G401.6 (cell line): Measurements from ENCODE around the gene CENPI.
"Not testable (repeated sequence)": the region's sequence is repeated elsewhere in the genome, so short reads cannot be mapped to it uniquely, and the experiment has no call there.

Experiments used
- FAIRE-seq: peaks from 2 replicates; lab custom pipeline; 2012; peaks lifted over from hg19 to GRCh38; lab: Jason Lieb, UNC

The CENPI gene, protein sequence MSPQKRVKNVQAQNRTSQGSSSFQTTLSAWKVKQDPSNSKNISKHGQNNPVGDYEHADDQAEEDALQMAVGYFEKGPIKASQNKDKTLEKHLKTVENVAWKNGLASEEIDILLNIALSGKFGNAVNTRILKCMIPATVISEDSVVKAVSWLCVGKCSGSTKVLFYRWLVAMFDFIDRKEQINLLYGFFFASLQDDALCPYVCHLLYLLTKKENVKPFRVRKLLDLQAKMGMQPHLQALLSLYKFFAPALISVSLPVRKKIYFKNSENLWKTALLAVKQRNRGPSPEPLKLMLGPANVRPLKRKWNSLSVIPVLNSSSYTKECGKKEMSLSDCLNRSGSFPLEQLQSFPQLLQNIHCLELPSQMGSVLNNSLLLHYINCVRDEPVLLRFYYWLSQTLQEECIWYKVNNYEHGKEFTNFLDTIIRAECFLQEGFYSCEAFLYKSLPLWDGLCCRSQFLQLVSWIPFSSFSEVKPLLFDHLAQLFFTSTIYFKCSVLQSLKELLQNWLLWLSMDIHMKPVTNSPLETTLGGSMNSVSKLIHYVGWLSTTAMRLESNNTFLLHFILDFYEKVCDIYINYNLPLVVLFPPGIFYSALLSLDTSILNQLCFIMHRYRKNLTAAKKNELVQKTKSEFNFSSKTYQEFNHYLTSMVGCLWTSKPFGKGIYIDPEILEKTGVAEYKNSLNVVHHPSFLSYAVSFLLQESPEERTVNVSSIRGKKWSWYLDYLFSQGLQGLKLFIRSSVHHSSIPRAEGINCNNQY

DNA sequence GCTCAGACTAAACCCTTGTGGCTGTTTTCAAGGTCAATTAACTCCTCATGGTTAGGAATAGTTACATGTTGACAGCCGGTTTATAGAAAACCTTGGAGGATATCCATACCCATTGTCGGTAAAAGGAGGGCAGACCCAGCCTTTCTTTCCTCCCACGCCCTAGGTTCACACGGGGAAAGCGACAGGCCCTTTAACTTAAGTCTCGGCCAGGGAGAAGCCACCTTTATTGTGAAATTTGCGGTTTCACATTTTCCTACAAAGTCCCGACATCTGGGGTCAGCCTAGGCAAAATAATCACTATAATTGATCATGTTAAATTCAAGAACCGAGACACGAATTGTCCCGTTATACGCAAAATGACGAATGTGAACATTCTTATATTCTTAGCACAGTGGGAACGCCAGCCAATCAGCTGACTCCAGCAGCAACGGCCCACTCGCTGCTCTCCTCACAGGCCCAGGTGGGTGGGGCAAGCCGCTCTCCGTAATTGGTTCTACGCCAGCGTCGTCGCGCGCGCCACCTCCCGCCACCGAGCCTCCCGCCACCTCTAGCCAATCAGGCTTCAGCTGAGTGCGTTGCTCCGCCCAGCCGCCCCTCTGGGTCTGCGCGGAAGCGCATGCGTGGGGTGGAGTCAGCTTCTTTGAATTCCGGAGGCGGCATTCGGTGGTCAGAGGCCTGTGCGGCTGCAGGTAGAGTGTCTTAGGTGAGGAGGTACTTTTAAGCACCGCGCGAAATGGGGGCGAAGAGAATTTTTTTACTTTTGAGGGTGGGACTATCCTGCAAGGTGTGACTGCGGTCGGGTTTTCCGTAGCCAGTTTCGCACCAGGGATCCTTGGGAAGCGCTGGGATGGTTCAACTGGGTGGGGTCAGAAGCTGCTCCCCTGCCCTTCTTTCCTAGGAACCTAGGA is at the start of gene CENPI:
Gene CENPI, plus strand, starts transcription at position 659 of the 908 bp plus-strand sequence. CDS start 2,867 bp downstream, outside the sequence.
- FAIRE-seq = peak; percentile 99

DNA sequence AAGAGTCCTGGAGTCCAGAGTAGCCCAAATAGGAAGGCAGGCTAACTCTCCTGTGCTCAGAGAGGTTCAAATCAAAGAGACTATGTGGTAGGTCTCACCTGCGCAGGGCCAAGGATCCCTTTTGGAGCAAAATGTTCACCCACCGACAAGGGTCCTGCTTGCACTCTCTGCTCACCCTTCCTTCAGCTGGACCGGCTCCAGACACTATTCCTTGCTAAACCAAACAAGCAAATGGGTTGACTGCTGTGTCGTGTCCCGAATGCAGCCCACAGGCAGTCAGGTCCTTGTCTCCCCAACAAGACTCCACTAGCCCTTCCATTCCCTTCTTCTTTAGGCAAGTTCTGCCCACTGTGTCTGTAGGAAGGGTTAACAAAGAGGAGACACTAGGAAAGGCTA is 46.9 kb upstream of the CENPI start:
- no peak for FAIRE-seq

DNA sequence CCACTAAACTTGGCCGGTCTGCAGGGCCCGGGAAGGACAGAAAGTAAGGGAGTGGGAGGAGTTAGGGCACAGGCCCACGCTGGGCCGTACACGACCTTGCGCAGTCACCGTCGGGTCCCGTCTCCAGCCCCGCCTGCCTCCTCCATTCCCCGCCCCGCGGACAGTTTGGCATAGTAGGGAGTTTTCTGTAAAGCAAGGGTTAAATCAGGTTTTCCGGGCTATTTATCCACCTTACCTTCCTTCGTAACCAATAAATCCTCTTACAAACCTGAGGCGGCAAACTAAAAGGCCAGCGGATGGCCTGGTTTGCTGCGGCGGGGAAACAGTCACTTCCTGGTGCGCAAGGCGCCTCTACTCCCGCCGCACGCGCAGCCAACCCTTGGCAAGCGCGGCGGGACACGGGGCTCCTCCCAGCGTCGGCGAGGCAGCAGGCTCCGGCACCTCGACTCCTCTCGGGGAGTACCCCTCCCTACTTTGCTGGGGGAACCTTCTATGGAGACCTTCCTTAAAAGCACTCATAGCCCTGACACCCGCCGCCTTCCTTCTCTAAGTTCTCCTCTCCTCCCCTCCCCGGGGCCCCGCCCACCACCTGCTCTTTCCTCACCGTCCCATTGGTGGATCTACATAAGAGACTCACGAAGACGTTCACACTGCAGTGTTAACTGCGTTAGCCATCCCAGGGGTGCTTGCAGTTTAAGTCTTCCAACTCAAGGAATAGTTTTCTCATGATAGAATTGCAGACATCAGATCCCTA is 46.3 kb upstream of the CENPI start, which contains the start of gene TRMT2B:
Gene TRMT2B, minus strand, starts transcription at position 563 of the 754 bp plus-strand sequence. CDS start 9,822 bp downstream, outside the sequence.
- peak; percentile 30 for FAIRE-seq

DNA sequence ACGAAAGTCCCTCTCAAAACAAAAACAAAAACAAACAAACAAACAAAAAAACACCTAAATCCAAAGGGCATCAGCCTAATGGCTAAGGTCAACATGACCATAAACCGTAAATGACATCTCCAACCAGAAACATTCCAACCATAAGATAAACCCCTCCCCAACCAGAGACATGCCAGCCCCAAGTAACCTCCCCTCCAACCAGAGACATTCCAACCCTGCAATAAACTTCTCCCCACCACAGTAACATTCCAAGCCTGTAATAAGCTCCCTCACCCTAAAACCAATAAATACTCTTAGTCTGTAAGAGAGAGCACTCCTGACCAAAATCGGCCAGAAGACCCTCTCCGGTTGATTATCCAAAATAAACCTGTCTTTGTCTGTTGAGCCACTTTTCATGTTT is 41.5 kb upstream of the CENPI start:
- FAIRE-seq = not testable (repeated sequence)

DNA sequence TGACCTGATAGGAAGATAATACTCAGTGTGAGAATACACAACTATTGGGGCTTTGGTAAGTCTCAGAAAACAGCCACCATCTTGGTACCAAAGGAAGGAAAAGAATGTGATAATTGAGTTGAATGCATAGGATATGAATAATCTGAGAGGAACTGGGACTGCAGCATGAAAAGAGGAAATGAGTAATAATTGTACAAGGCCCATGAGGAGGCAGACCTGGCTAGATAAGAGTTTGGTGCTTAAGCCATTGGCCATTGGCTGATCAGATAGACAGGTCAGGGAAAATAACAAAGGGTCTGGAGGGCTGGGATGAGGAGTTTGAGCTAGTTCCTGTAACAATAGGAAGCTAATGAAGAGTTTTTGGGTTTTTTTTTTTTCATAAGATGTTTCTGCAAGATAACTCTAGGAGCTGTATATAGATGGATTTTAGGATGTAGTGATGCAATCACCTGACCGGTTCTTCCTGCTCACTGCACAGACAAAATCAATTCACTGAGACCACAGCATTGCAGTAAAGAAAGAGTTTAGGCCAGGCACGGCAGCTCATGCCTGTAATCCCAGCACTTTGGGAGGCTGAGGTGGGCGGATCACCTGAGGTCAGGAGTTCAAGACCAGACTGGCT is 40.8 kb upstream of the CENPI start:
- no peak for FAIRE-seq

DNA sequence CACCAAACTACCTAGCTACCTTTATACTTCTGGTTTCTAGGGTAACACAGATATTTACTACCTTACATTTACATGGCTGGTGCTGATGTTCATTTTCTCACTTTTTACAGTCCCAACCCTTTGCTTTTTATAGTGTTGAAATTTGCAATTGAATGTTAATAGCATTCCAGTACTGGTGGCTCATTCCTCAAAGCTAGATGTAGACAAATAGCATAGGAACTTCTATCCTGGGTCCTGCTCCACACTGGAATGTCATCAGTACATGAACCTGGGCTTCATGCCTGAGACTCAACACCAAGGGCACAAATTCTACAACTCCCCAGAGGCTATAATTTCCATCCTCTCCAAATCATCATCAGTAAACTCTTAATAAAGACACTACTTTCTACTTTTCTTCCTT is 35.8 kb upstream of the CENPI start:
- no peak for FAIRE-seq

DNA sequence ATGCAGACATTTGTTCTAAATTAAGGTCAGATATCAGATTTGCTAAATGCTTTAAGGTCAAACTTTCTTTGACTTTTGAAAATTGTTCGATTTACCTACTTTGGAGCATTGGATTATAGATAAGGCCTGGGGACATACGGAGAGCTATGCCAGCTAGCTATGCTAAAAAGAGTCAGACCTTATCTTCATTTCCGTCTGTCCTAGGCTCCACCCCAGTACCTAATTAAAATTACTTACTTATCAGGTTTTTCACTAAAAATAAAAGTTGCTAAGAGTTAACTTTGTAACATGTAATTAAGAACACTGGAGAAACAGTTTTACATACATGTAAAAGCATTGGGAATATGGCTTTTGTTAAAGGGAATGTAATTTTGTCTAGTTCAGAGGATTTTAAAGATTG is 26.4 kb upstream of the CENPI start:
- FAIRE-seq = no peak

DNA sequence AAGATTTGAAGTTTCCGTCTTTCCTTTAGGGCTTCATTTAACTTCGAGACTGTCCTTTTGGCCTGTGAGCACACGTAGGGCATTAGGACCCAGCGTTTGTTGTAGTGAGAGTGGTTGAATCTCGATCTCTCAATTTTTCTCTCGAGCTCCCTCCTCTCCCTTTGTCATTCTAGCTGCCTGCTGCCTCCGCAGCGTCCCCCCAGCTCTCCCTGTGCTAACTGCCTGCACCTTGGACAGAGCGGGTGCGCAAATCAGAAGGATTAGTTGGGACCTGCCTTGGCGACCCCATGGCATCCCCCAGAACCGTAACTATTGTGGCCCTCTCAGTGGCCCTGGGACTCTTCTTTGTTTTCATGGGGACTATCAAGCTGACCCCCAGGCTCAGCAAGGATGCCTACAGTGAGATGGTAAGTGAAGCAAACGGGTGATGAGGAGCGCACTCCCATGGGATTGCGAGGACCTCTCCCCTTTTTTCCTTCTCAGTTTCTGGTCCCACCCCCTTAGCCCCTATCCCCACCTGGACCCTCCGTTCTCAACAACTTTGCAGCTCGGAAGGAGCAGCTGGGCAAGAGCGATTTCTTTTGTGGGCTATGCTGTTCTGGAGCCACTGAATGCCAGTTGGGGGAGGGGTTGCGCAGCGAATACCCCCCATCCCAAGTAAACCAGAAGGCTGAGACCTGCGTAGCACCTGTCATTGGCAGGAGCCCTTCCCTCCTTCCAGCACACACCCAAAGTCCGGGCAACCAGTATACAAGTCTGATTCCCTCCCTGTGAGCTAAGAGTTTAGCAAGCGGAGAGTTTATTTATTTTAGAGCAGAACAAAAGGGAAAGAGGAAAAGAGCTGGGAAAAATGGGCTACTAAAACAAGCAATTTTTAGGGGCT is 19.0 kb upstream of the CENPI start, which contains the start of gene TMEM35A:
Gene TMEM35A, plus strand, starts transcription at position 164 of the 883 bp plus-strand sequence. Its CDS starts 124 bp downstream, at position 288.
- no peak for FAIRE-seq

DNA sequence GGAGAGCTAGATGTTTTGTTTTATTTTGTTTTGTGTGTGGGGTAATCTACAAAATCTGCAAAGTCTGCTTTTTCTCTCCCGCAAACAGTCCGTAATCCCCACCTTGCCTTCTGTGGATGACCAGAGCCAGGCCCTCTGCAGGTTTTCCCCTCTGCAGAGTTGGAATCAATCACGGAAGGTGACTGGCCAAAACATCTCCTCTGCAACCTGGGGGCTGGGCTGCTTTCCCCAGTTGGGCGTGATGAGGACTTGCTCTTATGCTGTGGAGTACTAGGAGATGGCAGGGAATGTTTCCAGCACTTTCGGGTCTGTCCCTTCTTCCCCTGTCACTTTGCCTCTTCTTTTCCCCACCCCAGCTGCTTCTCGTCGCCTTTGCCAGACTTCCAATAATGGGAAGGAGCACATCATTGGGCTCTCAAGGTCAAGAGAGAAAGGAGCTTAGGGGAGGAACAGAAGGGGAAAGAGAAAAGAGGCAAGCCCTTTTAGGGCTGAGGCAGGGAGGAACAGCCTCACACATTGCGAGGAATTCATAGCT is 18.2 kb upstream of the CENPI start:
- no peak for FAIRE-seq

DNA sequence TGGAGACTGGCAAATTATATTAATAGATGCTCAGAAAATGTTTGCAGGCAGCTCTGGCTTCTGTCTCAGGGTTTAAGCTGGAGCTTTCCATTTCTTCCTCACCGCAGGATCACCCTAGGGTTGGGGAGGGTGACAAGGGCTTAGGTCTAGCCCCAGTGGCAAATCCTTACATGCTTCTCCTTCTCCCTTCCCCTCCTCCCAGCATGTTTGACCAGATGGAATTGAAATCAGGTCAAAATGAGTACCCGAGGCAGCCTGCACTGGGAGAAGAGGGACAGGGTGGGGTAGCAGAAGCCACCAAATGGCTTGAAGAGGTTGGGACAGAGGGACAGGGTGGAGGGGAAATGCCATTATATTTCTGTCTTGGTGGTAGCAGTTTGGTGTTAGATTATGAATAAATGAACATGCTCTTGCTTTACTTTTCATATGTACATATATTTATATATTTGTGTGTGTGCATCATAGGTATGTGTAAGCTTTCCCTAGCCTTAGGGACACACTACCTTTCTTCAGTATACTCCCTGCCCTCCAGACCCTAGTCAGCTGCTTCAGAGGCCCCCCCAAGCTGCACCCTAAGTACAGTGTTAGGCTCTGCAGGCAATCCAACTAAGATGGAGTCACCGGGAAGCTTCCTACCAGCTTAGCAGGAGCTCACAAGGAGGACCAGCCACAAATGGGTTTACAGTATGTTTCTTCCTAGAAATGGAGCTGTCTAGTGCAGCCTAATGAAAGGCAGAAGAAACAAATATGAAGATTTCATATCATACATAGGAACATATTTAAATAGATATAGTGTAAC is 17.5 kb upstream of the CENPI start:
- FAIRE-seq = no peak

DNA sequence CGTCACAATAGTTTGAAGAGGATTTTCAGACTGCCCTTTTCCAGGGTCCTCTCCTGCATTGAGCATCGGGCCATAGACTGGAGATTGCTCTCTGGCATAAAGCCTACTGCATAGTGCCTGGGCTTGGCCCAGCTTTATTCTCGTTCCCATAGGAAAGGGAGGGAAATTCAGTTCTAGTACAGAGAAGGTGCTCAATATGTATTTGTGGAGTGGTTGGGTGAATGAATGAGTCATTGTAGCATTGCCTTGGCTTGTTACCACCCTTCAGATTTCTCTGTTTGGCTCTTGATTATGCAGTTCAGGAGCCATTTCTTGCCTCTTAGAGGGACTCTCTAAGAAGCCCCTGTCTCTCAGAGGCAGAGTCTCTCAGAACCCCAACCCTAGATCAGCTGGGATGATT is 16.8 kb upstream of the CENPI start:
- FAIRE-seq = no peak

DNA sequence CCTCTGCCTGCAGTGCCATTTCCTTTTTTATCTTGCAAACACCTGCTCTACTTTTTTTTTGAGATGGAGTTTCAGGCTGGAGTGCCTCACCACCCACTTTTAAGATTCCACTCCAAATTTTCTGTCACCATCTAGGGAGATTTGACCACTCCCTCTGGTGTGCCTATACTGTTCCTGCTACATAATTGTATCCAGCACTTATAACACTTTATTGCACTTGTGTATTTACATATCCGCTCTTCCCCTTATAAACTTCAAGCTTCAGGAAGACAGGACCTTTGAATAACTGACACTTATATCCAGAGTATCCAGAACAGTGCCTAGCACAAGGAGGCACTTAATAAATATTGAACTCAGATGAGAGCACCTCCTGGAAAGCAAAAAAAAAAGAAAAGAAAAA is 6.2 kb upstream of the CENPI start:
- no peak for FAIRE-seq

DNA sequence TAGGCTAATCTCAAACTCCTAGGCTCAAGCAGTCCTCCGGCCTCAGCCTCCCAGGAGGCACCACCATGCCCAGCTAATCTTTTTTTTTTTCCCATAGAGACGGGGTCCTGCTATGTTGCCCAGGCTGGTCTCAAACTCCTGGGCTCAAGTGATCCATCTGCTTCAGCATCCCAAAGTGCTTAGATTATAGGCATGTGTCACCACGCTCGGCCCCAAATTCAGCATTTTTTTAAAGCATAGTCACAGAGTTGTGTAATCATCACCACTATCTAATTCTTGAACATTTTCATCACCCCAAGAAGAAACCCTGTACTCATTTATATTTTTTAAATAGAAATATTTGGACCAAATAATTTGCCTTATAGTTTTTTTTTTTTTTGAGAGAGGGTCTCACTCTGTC is 10.3 kb downstream of the CENPI start:
- FAIRE-seq = no peak

DNA sequence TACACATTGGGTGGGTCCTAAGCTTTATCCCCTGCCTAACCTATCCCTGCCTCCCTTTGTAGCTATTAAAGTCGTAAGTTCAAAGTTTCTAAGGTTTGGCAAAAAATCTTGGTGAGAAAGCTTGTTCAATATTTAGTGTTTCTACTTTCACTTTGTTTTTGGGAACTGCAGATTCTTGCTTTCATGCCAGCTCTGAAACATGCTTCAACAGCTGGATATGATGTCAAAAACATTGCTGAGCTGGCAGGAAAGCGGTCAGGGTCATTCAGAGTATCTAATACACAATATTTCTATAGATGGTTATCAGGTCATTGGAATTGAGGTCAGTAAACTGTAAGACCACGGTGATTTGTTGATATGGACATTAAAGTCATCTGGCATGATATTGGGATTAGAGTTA is 19.7 kb downstream of the CENPI start:
- no peak for FAIRE-seq

DNA sequence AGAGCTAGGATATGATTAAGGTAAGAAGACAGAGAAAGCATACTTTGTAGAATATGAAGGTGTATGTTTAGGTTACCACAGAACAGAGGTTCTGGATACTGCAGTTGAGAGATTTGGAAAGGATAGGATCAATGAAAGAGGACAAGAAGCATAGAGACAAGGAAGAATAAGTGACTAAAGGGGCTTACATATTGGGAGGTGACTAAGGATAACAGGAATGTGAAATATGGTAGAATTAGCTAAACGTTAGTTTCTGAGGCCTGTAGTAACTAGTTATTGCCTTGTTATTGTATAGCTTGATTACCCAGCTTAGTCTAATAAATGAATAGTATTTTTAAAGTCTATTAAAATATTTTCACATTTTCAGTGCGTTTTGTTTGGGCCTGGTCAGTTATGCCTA is 38.2 kb downstream of the CENPI start:
- no peak for FAIRE-seq
